ENCODE data around the gene OR7D2.
A peak's percentile ranks its signal among the peaks of the same experiment; 100 is the strongest.
"Not testable (repeated sequence)": the region's sequence is repeated elsewhere in the genome, so short reads cannot be mapped to it uniquely, and the experiment has no call there.

Gene OR7D2

GRCh38 chr19:9187191-9187590 is 8.4 kb downstream of the OR7D2 start:
- H4K8ac ChIP-seq (ENCODE audit: low read depth, low read length) = no peak overlapping the region
- no peak overlapping the region for H3K27ac ChIP-seq (replicated peaks; ENCODE audit: low read length)
- no peak overlapping the region for H3K14ac ChIP-seq (ENCODE audit: low read length)
- no peak overlapping the region for H3K4me2 ChIP-seq (ENCODE audit: insufficient read depth, low read length, poor library complexity, severe bottlenecking)
- no peak overlapping the region for H2BK120ac ChIP-seq (ENCODE audit: low read depth, low read length)
- no peaks in the 10 kb centered on the region for H3K27me3 ChIP-seq (ENCODE audit: control insufficient read depth in 3 of 3, insufficient read depth in 3 of 3, low read depth in 1 of 3, low read length in 3 of 3)
- no peak overlapping the region for H3K4me3 ChIP-seq (ENCODE audit: low read length in 2 of 2)
- H3K9ac ChIP-seq (ENCODE audit: low read depth, low read length, poor library complexity) = no peak overlapping the region
- H3K9me3 ChIP-seq (replicated peaks in 1 of 2; ENCODE audit: control insufficient read depth in 2 of 2, insufficient read depth in 1 of 2, low read depth in 1 of 2, low read length in 2 of 2) = peaks cover 3 to 6% of the 10 kb centered on the region in 2 donors
- peaks cover 0 to 4% of the 10 kb centered on the region in 2 donors for H3K36me3 ChIP-seq (replicated peaks in 1 of 2; ENCODE audit: control insufficient read depth in 2 of 2, insufficient read depth in 2 of 2, low read length in 2 of 2)
- H3K4me1 ChIP-seq (ENCODE audit: control insufficient read depth in 2 of 2, insufficient read depth in 1 of 2, low read depth in 1 of 2, low read length in 2 of 2) = peaks cover 0 to 2% of the 10 kb centered on the region in 2 donors
- no peak overlapping the region for H3K18ac ChIP-seq (ENCODE audit: low read length)
- no peak overlapping the region for H2BK12ac ChIP-seq (ENCODE audit: low read length)
- H4K91ac ChIP-seq (ENCODE audit: low read depth, low read length, poor library complexity) = no peak overlapping the region
- no peaks in the 10 kb centered on the region for H3K79me1 ChIP-seq (ENCODE audit: low read depth, low read length)
- no peak overlapping the region for H2BK15ac ChIP-seq (ENCODE audit: low read length)
- no peak overlapping the region for H3K23ac ChIP-seq (ENCODE audit: low read depth, low read length, poor library complexity)
- H2AFZ ChIP-seq (ENCODE audit: low read length) = no peak overlapping the region
- WGBS, 2 donors (ENCODE audit: extremely low coverage in 2 of 2, insufficient read length in 2 of 2, insufficient replicate concordance in 1 of 2) = no CpG with 5 or more reads among the region's 6 CpGs
- H2BK5ac ChIP-seq (ENCODE audit: low read length) = no peak overlapping the region
- H3K4ac ChIP-seq (ENCODE audit: low read length) = no peak overlapping the region
- H2AK5ac ChIP-seq (ENCODE audit: low read depth, low read length) = no peak overlapping the region
- DNase-seq (ENCODE audit: low spot score) = no peak

GRCh38 chr19:9189535-9189934 is 10.8 kb downstream of the OR7D2 start:
- DNase-seq (ENCODE audit: low spot score) = no peak
- Histone ChIP-seq H3K4me1 (ENCODE audit: control insufficient read depth in 2 of 2, insufficient read depth in 1 of 2, low read depth in 1 of 2, low read length in 2 of 2) (peaks cover 0 to 2% of the 10 kb centered on the region in 2 donors), H2BK15ac (ENCODE audit: low read length) (no peak overlapping the region), H4K91ac (ENCODE audit: low read depth, low read length, poor library complexity) (no peak overlapping the region), H3K36me3 (replicated peaks in 1 of 2; ENCODE audit: control insufficient read depth in 2 of 2, insufficient read depth in 2 of 2, low read length in 2 of 2) (peaks cover 0 to 4% of the 10 kb centered on the region in 2 donors), H3K14ac (ENCODE audit: low read length) (no peak overlapping the region), H3K27me3 (ENCODE audit: control insufficient read depth in 3 of 3, insufficient read depth in 3 of 3, low read depth in 1 of 3, low read length in 3 of 3) (no peaks in the 10 kb centered on the region), H3K18ac (ENCODE audit: low read length) (no peak overlapping the region), H2BK12ac (ENCODE audit: low read length) (no peak overlapping the region), H2AK5ac (ENCODE audit: low read depth, low read length) (no peak overlapping the region), H3K79me1 (ENCODE audit: low read depth, low read length) (no peaks in the 10 kb centered on the region), H2BK5ac (ENCODE audit: low read length) (no peak overlapping the region), H3K23ac (ENCODE audit: low read depth, low read length, poor library complexity) (no peak overlapping the region), H3K27ac (replicated peaks; ENCODE audit: low read length) (no peak overlapping the region), H2BK120ac (ENCODE audit: low read depth, low read length) (no peak overlapping the region), H3K4me3 (ENCODE audit: low read length in 2 of 2) (no peak overlapping the region), H3K9me3 (replicated peaks in 1 of 2; ENCODE audit: control insufficient read depth in 2 of 2, insufficient read depth in 1 of 2, low read depth in 1 of 2, low read length in 2 of 2) (peaks cover 3 to 6% of the 10 kb centered on the region in 2 donors), H3K4ac (ENCODE audit: low read length) (no peak overlapping the region), H3K9ac (ENCODE audit: low read depth, low read length, poor library complexity) (no peak overlapping the region), H3K4me2 (ENCODE audit: insufficient read depth, low read length, poor library complexity, severe bottlenecking) (no peak overlapping the region), H4K8ac (ENCODE audit: low read depth, low read length) (no peak overlapping the region), H2AFZ (ENCODE audit: low read length) (peak overlapping the region; percentile 80)
- WGBS, 2 donors (ENCODE audit: extremely low coverage in 2 of 2, insufficient read length in 2 of 2, insufficient replicate concordance in 1 of 2) = no CpG with 5 or more reads among the region's 7 CpGs

- H3K27me3 ChIP-seq (ENCODE audit: control insufficient read depth in 3 of 3, insufficient read depth in 3 of 3, low read depth in 1 of 3, low read length in 3 of 3); DNase-seq (ENCODE audit: low spot score); H3K9me3 ChIP-seq (replicated peaks in 1 of 2; ENCODE audit: control insufficient read depth in 2 of 2, insufficient read depth in 1 of 2, low read depth in 1 of 2, low read length in 2 of 2); H4K91ac ChIP-seq (ENCODE audit: low read depth, low read length, poor library complexity); H3K79me1 ChIP-seq (ENCODE audit: low read depth, low read length); H2BK15ac ChIP-seq (ENCODE audit: low read length); H2BK120ac ChIP-seq (ENCODE audit: low read depth, low read length); H3K36me3 ChIP-seq (replicated peaks in 1 of 2; ENCODE audit: control insufficient read depth in 2 of 2, insufficient read depth in 2 of 2, low read length in 2 of 2); H3K14ac ChIP-seq (ENCODE audit: low read length); H2AFZ ChIP-seq (ENCODE audit: low read length); H2BK5ac ChIP-seq (ENCODE audit: low read length); H3K18ac ChIP-seq (ENCODE audit: low read length); H3K4me1 ChIP-seq (ENCODE audit: control insufficient read depth in 2 of 2, insufficient read depth in 1 of 2, low read depth in 1 of 2, low read length in 2 of 2); H3K27ac ChIP-seq (replicated peaks; ENCODE audit: low read length); H3K4ac ChIP-seq (ENCODE audit: low read length); H3K4me2 ChIP-seq (ENCODE audit: insufficient read depth, low read length, poor library complexity, severe bottlenecking); H3K9ac ChIP-seq (ENCODE audit: low read depth, low read length, poor library complexity); H2AK5ac ChIP-seq (ENCODE audit: low read depth, low read length); H2BK12ac ChIP-seq (ENCODE audit: low read length); H3K4me3 ChIP-seq (ENCODE audit: low read length in 2 of 2); H4K8ac ChIP-seq (ENCODE audit: low read depth, low read length); H3K23ac ChIP-seq (ENCODE audit: low read depth, low read length, poor library complexity): not testable (repeated sequence)
- no CpG with 5 or more reads among the region's 2 CpGs for WGBS, 2 donors (ENCODE audit: extremely low coverage in 2 of 2, insufficient read length in 2 of 2, insufficient replicate concordance in 1 of 2)
Measured at GRCh38 chr19:9198044-9198443, 19.3 kb downstream of the OR7D2 start.

- no peaks in the 10 kb centered on the region for H3K36me3 ChIP-seq (replicated peaks in 1 of 2; ENCODE audit: control insufficient read depth in 2 of 2, insufficient read depth in 2 of 2, low read length in 2 of 2)
- H2AFZ ChIP-seq (ENCODE audit: low read length) = peak overlapping the region; percentile 88
- WGBS, 2 donors (ENCODE audit: extremely low coverage in 2 of 2, insufficient read length in 2 of 2, insufficient replicate concordance in 1 of 2) = no CpG with 5 or more reads among the region's 13 CpGs
- H3K4me1 ChIP-seq (ENCODE audit: control insufficient read depth in 2 of 2, insufficient read depth in 1 of 2, low read depth in 1 of 2, low read length in 2 of 2) = no peaks in the 10 kb centered on the region
- no peak overlapping the region for H4K91ac ChIP-seq (ENCODE audit: low read depth, low read length, poor library complexity)
- H3K14ac ChIP-seq (ENCODE audit: low read length) = no peak overlapping the region
- H3K4me2 ChIP-seq (ENCODE audit: insufficient read depth, low read length, poor library complexity, severe bottlenecking) = no peak overlapping the region
- no peak overlapping the region for H3K23ac ChIP-seq (ENCODE audit: low read depth, low read length, poor library complexity)
- H3K9ac ChIP-seq (ENCODE audit: low read depth, low read length, poor library complexity) = no peak overlapping the region
- H3K9me3 ChIP-seq (replicated peaks in 1 of 2; ENCODE audit: control insufficient read depth in 2 of 2, insufficient read depth in 1 of 2, low read depth in 1 of 2, low read length in 2 of 2) = peaks cover 0 to 7% of the 10 kb centered on the region in 2 donors
- H3K79me1 ChIP-seq (ENCODE audit: low read depth, low read length) = no peaks in the 10 kb centered on the region
- H2BK5ac ChIP-seq (ENCODE audit: low read length) = no peak overlapping the region
- no peak overlapping the region for H2BK15ac ChIP-seq (ENCODE audit: low read length)
- H3K27ac ChIP-seq (replicated peaks; ENCODE audit: low read length) = no peak overlapping the region
- no peak overlapping the region for H3K4ac ChIP-seq (ENCODE audit: low read length)
- no peak overlapping the region for H2AK5ac ChIP-seq (ENCODE audit: low read depth, low read length)
- H2BK120ac ChIP-seq (ENCODE audit: low read depth, low read length) = no peak overlapping the region
- no peak overlapping the region for H4K8ac ChIP-seq (ENCODE audit: low read depth, low read length)
- no peak overlapping the region for H3K4me3 ChIP-seq (ENCODE audit: low read length in 2 of 2)
- DNase-seq (ENCODE audit: low spot score) = peak; percentile 5
- no peak overlapping the region for H3K18ac ChIP-seq (ENCODE audit: low read length)
- H2BK12ac ChIP-seq (ENCODE audit: low read length) = no peak overlapping the region
- H3K27me3 ChIP-seq (ENCODE audit: control insufficient read depth in 3 of 3, insufficient read depth in 3 of 3, low read depth in 1 of 3, low read length in 3 of 3) = peaks cover 0 to 5% (median 0%) of the 10 kb centered on the region in 3 experiments
Measured at GRCh38 chr19:9205501-9206113, 26.8 kb downstream of the OR7D2 start.

Measured in neuronal stem cell (in vitro differentiated cells).